GM12873 (cell line): ENCODE measurements around the gene ZNF277.

ENCODE experiments used
- CTCF ChIP-seq: IDR thresholded peaks from 2 replicates; pipeline ENCODE4 v1.5.1; 2012; ENCODE audit warnings: low read depth, mild to moderate bottlenecking, moderate library complexity, low read length, control low read depth; ENCODE audit not compliant: insufficient read depth; ENCODE audit errors: missing control alignments

The ZNF277 gene

GRCh38 chr7:112254709-112255387 lies 48.4 kb downstream of the ZNF277 start:
- no peak for TF ChIP-seq CTCF

GRCh38 chr7:112255388-112255720 lies 48.9 kb downstream of the ZNF277 start:
- TF ChIP-seq CTCF: no peak

- no peak for TF ChIP-seq CTCF
Measured at GRCh38 chr7:112257073-112257472, 50.6 kb downstream of the ZNF277 start.

GRCh38 chr7:112260911-112261310 lies 54.4 kb downstream of the ZNF277 start:
- TF ChIP-seq CTCF: no peak

- TF ChIP-seq CTCF: no peak
Measured at GRCh38 chr7:112262036-112262435, 55.5 kb downstream of the ZNF277 start.

- no peak for TF ChIP-seq CTCF
Measured at GRCh38 chr7:112262855-112263487, 56.5 kb downstream of the ZNF277 start.

- TF ChIP-seq CTCF: no peak
Measured at GRCh38 chr7:112263519-112263918, 57.0 kb downstream of the ZNF277 start.
